Breast epithelium (tissue), 4 donors: ENCODE data around the gene AQP9. TPM values are rescaled to one million over a fixed set of nuclear protein-coding genes. Genes with fewer than 3 reads are reported as not detected.

ENCODE experiments used
- DNase-seq, 2 donors: peaks; one replicate each; pipeline ENCODE4 v3.0.0-alpha.2; 2019; ENCODE audit warnings: low spot score in 2 of 2
- H3K27ac ChIP-seq, 2 donors: fragments of 200-600 bp; sonication (generic) in 1 of 2; one replicate each; pipeline ENCODE4 v1.5.1; 2016 to 2019; ENCODE audit warnings: mild to moderate bottlenecking in 1 of 2
- H3K27me3 ChIP-seq, 2 donors: fragments of 200-600 bp; sonication (generic) in 1 of 2; one replicate each; pipeline versions ENCODE4 v1.5.1 to v1.6.0; 2017 to 2019; ENCODE audit warnings: control low read depth in 1 of 2, mild to moderate bottlenecking in 1 of 2
- H3K36me3 ChIP-seq: fragments of 200-600 bp; one replicate; pipeline ENCODE4 v1.5.1; 2019
- H3K4me1 ChIP-seq, 2 donors: fragments of 200-600 bp; sonication (generic); one replicate each; pipeline ENCODE4 v1.5.1; 2016 to 2019; ENCODE audit warnings: control low read depth in 1 of 2
- H3K4me3 ChIP-seq, 3 donors: fragments of 200-600 bp; sonication (generic); 1 replicate in 2 of 3; 2 replicates in 1 of 3; pipeline ENCODE4 v1.5.1; 2016 to 2019; ENCODE audit warnings: mild to moderate bottlenecking in 3 of 3, moderate library complexity in 2 of 3
- H3K9me3 ChIP-seq, 2 donors: fragments of 200-600 bp; sonication (generic) in 1 of 2; one replicate each; pipeline ENCODE4 v1.5.1; 2016 to 2019; ENCODE audit warnings: control low read depth in 1 of 2
- CTCF ChIP-seq, 3 donors: fragments of 450-650 bp; IDR thresholded peaks; one replicate each; pipeline ENCODE4 v1.5.1; 2016 to 2017; ENCODE audit warnings: antibody characterized with exemption in 3 of 3, mild to moderate bottlenecking in 3 of 3, moderate library complexity in 3 of 3
- POLR2A ChIP-seq: fragments of 450-650 bp; IDR thresholded peaks from one replicate; pipeline ENCODE4 v1.6.1; 2016; ENCODE audit warnings: antibody characterized with exemption, mild to moderate bottlenecking, moderate library complexity
- POLR2AphosphoS5 ChIP-seq, 3 donors: sonication (generic); formaldehyde crosslinking; IDR thresholded peaks; one replicate each; pipeline ENCODE4 v1.6.1; 2017; ENCODE audit warnings: antibody characterized with exemption in 3 of 3
- intact Hi-C: fragments of 100-400 bp; cut with DNase I; formaldehyde crosslinking; loops from one replicate; pipeline ENCODE4 v1.15.1; 2023; ENCODE audit warnings: low total_unique reads
- total RNA-seq, 3 donors: library from RNA; depleted of rRNA; stranded (reverse); fragments of >200 nt; gene quantifications; one replicate each; pipeline ENCODE4 v1.1.0, GENCODE V29; 2016

The AQP9 gene
- total RNA-seq, 3 donors from 2014 or later, result 1.3 to 6.9 (median 1.8) TPM

GRCh38 chr15:58148120-58148519, 9.9 kb downstream of the AQP9 start:
- Histone ChIP-seq H3K4me1 (no peaks in the 10 kb centered on the region), H3K27ac (no peak overlapping the region), H3K27me3 (no peaks in the 10 kb centered on the region), H3K9me3 (no peaks in the 10 kb centered on the region), H3K4me3 (no peak overlapping the region), H3K36me3 (no peaks in the 10 kb centered on the region)
- TF ChIP-seq POLR2AphosphoS5 (IDR thresholded peaks at IDR 0.05), result no peak
- no peak for TF ChIP-seq POLR2A
- TF ChIP-seq CTCF (IDR thresholded peaks at IDR 0.05), result no peak
- DNase-seq, result no peak
- intact Hi-C loops, result loop anchor here (10.0 kb wide), 1 partner anchor 63 kb away; no protein-coding TSS in a partner anchor

- Histone ChIP-seq H3K27me3 (no peaks in the 10 kb centered on the region), H3K9me3 (no peaks in the 10 kb centered on the region), H3K27ac (no peak overlapping the region), H3K36me3 (no peaks in the 10 kb centered on the region), H3K4me1 (no peaks in the 10 kb centered on the region), H3K4me3 (no peak overlapping the region)
- no peak for TF ChIP-seq CTCF (IDR thresholded peaks at IDR 0.05)
- TF ChIP-seq POLR2AphosphoS5 (IDR thresholded peaks at IDR 0.05), result no peak
- no peak for TF ChIP-seq POLR2A
- intact Hi-C loops, result loop anchor here (10.0 kb wide), 1 partner anchor 64 kb away; no protein-coding TSS in a partner anchor
- DNase-seq, result no peak
Observed at GRCh38 chr15:58148633-58149445, 10.7 kb downstream of the AQP9 start.

GRCh38 chr15:58154769-58155168, 16.6 kb downstream of the AQP9 start:
- Histone ChIP-seq H3K27me3 (no peaks in the 10 kb centered on the region), H3K4me1 (no peaks in the 10 kb centered on the region), H3K27ac (no peak overlapping the region), H3K9me3 (no peaks in the 10 kb centered on the region), H3K4me3 (no peak overlapping the region), H3K36me3 (no peaks in the 10 kb centered on the region)
- TF ChIP-seq POLR2A (no peak), CTCF (IDR thresholded peaks at IDR 0.05) (no peak), POLR2AphosphoS5 (IDR thresholded peaks at IDR 0.05) (no peak)
- intact Hi-C loops, result no loop called here
- DNase-seq, result no peak

GRCh38 chr15:58159827-58160386, 21.7 kb downstream of the AQP9 start:
- TF ChIP-seq POLR2AphosphoS5 (IDR thresholded peaks at IDR 0.05) (no peak), POLR2A (no peak), CTCF (IDR thresholded peaks at IDR 0.05) (no peak)
- intact Hi-C loops, result no loop called here
- H3K4me3 ChIP-seq, result no peak overlapping the region
- no peaks in the 10 kb centered on the region for H3K36me3 ChIP-seq
- H3K27me3 ChIP-seq, result no peaks in the 10 kb centered on the region
- no peaks in the 10 kb centered on the region for H3K4me1 ChIP-seq
- H3K9me3 ChIP-seq, result no peaks in the 10 kb centered on the region
- H3K27ac ChIP-seq, result no peak overlapping the region
- no peak for DNase-seq

GRCh38 chr15:58161436-58161930, 23.3 kb downstream of the AQP9 start:
- intact Hi-C loops, result no loop called here
- TF ChIP-seq POLR2A (no peak), CTCF (IDR thresholded peaks at IDR 0.05) (no peak), POLR2AphosphoS5 (IDR thresholded peaks at IDR 0.05) (no peak)
- H3K27me3 ChIP-seq, result no peaks in the 10 kb centered on the region
- DNase-seq, result no peak
- no peak overlapping the region for H3K4me3 ChIP-seq
- H3K27ac ChIP-seq, result no peak overlapping the region
- no peaks in the 10 kb centered on the region for H3K36me3 ChIP-seq
- no peaks in the 10 kb centered on the region for H3K4me1 ChIP-seq
- H3K9me3 ChIP-seq, result no peaks in the 10 kb centered on the region
